SU-DHL-6 (cell line): ENCODE data around the gene DDX51.

Source experiments
- CTCF ChIP-seq: fragments of 200-600 bp; sonication (generic); IDR thresholded peaks from one replicate; pipeline ENCODE4 v1.5.1; 2017; ENCODE audit warnings: antibody characterized with exemption, mild to moderate bottlenecking, low read length, moderate library complexity; ENCODE audit not compliant: insufficient read depth, poor library complexity, severe bottlenecking
- EZH2phosphoT487 ChIP-seq: fragments of 200-600 bp; sonication (generic), shearing (Covaris generic); conservative IDR thresholded peaks from 2 replicates; pipeline ENCODE4 v1.6.1; 2018; ENCODE audit warnings: mild to moderate bottlenecking, antibody characterized with exemption, low read length, moderate library complexity, mixed read lengths

- TF ChIP-seq CTCF (no peak), EZH2phosphoT487 (no peak)
These were observed 20.0 kb downstream of the DDX51 start for GRCh38 chr12:132123970-132124765.
